ENCODE results near the gene RHOB.

DNA sequence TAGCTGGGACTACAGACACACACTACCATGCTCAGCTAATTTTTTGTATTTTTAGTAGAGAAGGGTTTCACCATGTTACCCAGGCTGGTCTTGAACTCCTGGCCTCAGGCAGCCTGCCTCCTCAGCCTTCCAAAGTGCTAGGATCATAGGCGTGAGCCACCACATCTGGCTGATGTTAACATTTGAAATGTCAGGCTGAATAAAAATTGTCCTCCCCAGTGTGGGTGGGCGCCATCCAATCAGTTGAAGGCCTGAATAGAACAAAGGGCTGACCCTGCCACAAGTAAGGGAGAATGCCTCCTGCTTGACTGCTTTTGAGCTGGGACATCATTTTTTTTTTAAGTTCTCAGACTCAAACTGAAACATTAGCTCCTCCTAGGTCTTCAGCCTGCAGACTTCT lies 21.0 kb upstream of the RHOB start:
- TF ChIP-seq YY1 (IDR thresholded peaks at IDR 0.05) (no peak), RAD21 (IDR thresholded peaks at IDR 0.05) (no peak), SP1 (IDR thresholded peaks at IDR 0.05) (no peak), GABPA (IDR thresholded peaks at IDR 0.05 in 1 of 2, conservative IDR thresholded peaks at IDR 0.05 in 1 of 2) (no peak), JUND (IDR thresholded peaks at IDR 0.05) (no peak), EGR1 (IDR thresholded peaks at IDR 0.05; ENCODE audit: low read depth in 2 of 2) (no peak), TAF1 (conservative IDR thresholded peaks at IDR 0.05) (no peak), RXRA (IDR thresholded peaks at IDR 0.05) (no peak), NR2F2 (IDR thresholded peaks at IDR 0.05) (no peak)
- TF ChIP-seq, protein P1, sequence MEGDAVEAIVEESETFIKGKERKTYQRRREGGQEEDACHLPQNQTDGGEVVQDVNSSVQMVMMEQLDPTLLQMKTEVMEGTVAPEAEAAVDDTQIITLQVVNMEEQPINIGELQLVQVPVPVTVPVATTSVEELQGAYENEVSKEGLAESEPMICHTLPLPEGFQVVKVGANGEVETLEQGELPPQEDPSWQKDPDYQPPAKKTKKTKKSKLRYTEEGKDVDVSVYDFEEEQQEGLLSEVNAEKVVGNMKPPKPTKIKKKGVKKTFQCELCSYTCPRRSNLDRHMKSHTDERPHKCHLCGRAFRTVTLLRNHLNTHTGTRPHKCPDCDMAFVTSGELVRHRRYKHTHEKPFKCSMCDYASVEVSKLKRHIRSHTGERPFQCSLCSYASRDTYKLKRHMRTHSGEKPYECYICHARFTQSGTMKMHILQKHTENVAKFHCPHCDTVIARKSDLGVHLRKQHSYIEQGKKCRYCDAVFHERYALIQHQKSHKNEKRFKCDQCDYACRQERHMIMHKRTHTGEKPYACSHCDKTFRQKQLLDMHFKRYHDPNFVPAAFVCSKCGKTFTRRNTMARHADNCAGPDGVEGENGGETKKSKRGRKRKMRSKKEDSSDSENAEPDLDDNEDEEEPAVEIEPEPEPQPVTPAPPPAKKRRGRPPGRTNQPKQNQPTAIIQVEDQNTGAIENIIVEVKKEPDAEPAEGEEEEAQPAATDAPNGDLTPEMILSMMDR (IDR thresholded peaks at IDR 0.05; ENCODE audit: low read depth, low read length, missing input control) = no peak
- TF ChIP-seq, protein P2, sequence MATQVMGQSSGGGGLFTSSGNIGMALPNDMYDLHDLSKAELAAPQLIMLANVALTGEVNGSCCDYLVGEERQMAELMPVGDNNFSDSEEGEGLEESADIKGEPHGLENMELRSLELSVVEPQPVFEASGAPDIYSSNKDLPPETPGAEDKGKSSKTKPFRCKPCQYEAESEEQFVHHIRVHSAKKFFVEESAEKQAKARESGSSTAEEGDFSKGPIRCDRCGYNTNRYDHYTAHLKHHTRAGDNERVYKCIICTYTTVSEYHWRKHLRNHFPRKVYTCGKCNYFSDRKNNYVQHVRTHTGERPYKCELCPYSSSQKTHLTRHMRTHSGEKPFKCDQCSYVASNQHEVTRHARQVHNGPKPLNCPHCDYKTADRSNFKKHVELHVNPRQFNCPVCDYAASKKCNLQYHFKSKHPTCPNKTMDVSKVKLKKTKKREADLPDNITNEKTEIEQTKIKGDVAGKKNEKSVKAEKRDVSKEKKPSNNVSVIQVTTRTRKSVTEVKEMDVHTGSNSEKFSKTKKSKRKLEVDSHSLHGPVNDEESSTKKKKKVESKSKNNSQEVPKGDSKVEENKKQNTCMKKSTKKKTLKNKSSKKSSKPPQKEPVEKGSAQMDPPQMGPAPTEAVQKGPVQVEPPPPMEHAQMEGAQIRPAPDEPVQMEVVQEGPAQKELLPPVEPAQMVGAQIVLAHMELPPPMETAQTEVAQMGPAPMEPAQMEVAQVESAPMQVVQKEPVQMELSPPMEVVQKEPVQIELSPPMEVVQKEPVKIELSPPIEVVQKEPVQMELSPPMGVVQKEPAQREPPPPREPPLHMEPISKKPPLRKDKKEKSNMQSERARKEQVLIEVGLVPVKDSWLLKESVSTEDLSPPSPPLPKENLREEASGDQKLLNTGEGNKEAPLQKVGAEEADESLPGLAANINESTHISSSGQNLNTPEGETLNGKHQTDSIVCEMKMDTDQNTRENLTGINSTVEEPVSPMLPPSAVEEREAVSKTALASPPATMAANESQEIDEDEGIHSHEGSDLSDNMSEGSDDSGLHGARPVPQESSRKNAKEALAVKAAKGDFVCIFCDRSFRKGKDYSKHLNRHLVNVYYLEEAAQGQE (IDR thresholded peaks at IDR 0.05) = no peak
- TF ChIP-seq, protein P3, sequence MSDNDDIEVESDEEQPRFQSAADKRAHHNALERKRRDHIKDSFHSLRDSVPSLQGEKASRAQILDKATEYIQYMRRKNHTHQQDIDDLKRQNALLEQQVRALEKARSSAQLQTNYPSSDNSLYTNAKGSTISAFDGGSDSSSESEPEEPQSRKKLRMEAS (IDR thresholded peaks at IDR 0.05) = no peak
- TF ChIP-seq, protein P4, sequence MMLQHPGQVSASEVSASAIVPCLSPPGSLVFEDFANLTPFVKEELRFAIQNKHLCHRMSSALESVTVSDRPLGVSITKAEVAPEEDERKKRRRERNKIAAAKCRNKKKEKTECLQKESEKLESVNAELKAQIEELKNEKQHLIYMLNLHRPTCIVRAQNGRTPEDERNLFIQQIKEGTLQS (IDR thresholded peaks at IDR 0.05) = no peak

Data from liver (tissue), 3 donors.